ENCODE measurements around the gene PRDM16. TPM values are rescaled to one million over a fixed set of nuclear protein-coding genes. Genes with fewer than 3 reads are reported as not detected.

The PRDM16 gene
- total RNA-seq, 4 donors from 2014 or later = 15.7 to 54.3 (median 27.6) TPM

DNA sequence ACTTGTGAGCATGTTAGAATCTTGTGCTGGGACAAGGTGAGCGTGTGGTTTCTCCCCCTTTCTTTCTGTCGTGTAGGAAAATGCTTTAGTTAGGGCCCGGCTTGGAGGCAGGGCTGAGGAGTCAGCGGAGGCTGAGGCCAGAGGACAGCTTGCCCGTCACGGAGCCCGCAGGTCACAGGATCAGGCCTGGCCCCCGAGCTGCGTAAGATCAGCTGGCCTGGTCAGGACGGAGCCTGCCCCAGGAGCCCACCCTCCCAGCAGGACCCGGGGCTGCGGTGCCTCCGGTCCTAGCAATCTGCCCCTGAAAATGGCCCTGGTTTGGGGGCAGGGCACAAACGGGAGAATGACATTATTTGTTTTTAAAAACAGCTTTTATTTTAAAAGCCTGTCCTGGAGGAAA lies 52.0 kb downstream of the PRDM16 start:
- TF ChIP-seq POLR2A (IDR thresholded peaks at IDR 0.05) = no peak
- TF ChIP-seq, protein P1, sequence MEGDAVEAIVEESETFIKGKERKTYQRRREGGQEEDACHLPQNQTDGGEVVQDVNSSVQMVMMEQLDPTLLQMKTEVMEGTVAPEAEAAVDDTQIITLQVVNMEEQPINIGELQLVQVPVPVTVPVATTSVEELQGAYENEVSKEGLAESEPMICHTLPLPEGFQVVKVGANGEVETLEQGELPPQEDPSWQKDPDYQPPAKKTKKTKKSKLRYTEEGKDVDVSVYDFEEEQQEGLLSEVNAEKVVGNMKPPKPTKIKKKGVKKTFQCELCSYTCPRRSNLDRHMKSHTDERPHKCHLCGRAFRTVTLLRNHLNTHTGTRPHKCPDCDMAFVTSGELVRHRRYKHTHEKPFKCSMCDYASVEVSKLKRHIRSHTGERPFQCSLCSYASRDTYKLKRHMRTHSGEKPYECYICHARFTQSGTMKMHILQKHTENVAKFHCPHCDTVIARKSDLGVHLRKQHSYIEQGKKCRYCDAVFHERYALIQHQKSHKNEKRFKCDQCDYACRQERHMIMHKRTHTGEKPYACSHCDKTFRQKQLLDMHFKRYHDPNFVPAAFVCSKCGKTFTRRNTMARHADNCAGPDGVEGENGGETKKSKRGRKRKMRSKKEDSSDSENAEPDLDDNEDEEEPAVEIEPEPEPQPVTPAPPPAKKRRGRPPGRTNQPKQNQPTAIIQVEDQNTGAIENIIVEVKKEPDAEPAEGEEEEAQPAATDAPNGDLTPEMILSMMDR (IDR thresholded peaks at IDR 0.05) = no peak
- H3K27ac ChIP-seq = no peak overlapping the region
- no peak overlapping the region for H3K4me3 ChIP-seq (replicated peaks in 1 of 3)
- no peaks in the 10 kb centered on the region for H3K27me3 ChIP-seq
- H3K9me3 ChIP-seq = no peaks in the 10 kb centered on the region
- intact Hi-C loops (cut with DNase I) = no loop called here
- H3K4me1 ChIP-seq = peaks cover 31 to 35% of the 10 kb centered on the region in 2 donors
- DNase-seq = no peak
- no peaks in the 10 kb centered on the region for H3K36me3 ChIP-seq
- WGBS, 2 donors = 86 to 92% methylated on average over 14 of the region's 14 CpGs

DNA sequence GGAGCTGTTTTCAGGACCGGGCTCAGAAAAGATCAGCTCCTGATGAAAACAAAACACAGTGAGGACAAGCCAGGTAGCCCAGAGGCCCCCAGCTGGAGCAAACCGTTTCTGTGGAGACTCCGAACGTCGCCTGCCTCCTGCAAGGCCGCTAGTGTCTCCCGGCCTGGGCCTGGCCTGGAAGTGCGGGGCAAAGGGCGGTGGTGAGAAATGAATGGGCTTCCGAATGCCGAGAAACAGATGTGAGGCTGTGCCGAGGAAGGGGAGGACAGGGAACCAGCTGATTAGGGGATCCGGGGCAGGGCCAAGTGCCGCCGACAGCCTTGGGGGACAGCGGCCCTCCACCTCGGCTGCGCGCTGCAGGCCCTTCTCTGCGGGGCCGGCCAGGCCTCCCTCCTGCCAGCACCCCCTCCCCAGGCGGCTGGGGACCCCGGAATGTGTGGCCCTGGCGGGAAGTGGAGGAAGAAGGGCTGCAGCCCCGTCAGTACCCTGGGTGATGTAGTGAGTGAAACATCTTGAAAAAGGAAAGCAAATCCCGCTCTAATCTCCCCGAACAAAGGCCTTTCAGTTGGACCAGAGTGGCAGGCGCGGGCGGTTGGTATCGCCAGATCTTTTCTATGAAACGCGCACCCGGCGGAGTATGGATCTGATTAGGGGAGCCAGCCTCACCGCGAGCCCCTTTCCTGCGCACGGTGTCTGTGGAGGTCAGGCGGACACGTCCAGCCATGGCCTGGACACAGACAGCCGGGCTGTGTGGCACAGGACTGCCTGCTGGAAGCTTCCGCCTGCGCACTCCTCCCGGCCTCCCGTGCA lies 52.6 kb downstream of the PRDM16 start:
- no peaks in the 10 kb centered on the region for H3K27me3 ChIP-seq
- intact Hi-C loops (cut with DNase I) = no loop called here
- WGBS, 2 donors = 75 to 92% methylated on average over 46 of the region's 46 CpGs
- no peaks in the 10 kb centered on the region for H3K36me3 ChIP-seq
- peaks cover 38 to 41% of the 10 kb centered on the region in 2 donors for H3K4me1 ChIP-seq
- H3K9me3 ChIP-seq = no peaks in the 10 kb centered on the region
- no peak for DNase-seq
- TF ChIP-seq POLR2A (IDR thresholded peaks at IDR 0.05) = no peak
- H3K4me3 ChIP-seq (replicated peaks in 1 of 3) = no peak overlapping the region
- no peak overlapping the region for H3K27ac ChIP-seq

DNA sequence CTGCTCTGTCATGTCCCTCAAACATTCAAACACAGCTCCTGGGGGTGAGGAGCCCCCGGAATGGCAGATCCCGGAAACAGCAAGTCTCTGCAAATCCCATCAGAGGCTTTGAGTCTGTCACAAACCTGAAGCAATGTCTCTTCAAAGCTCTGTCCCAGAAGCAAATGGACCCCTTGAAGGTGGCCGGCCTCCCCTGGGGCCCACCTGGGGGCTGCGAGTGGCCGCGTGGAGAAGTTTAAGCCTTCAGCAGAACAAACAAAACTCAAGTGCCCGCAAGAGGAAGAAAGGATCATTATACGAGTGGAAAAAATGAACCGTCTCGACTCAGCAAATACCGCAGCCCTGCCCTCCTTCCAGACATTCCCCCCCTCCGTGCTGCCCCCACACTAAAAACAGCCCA lies 53.3 kb downstream of the PRDM16 start:
- Histone ChIP-seq H3K27ac (no peak overlapping the region), H3K4me3 (replicated peaks in 1 of 3) (no peak overlapping the region), H3K27me3 (no peaks in the 10 kb centered on the region), H3K9me3 (no peaks in the 10 kb centered on the region), H3K4me1 (peaks cover 45 to 48% of the 10 kb centered on the region in 2 donors), H3K36me3 (no peaks in the 10 kb centered on the region)
- DNase-seq = no peak
- no peak for TF ChIP-seq POLR2A (IDR thresholded peaks at IDR 0.05)
- intact Hi-C loops (cut with DNase I) = no loop called here
- 48 to 56% methylated on average over 12 of the region's 12 CpGs for WGBS, 2 donors

DNA sequence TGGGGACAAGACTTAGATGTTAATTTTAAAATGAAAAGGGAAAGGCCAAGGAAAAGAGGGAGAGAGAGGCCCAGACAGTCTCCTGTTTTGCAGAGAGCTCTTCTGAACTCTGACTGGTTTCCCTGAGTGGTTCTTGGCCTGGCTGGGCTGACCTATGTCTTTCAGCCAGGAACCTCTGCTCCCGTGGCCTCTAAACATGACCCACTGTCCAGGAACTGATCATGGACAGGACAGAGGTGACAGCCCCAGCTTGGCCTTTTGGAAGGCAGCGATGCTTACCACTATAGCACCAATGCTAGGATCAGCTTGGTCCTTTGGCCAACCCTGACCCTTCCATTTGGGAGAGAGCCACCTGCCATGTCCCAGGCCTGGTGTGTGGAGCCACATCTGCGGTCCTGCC lies 55.2 kb downstream of the PRDM16 start:
- Histone ChIP-seq H3K4me1 (peaks cover 62 to 67% of the 10 kb centered on the region in 2 donors), H3K36me3 (no peaks in the 10 kb centered on the region), H3K27me3 (no peaks in the 10 kb centered on the region), H3K9me3 (no peaks in the 10 kb centered on the region), H3K4me3 (replicated peaks in 1 of 3) (no peak overlapping the region), H3K27ac (peak overlapping the region in 1 of 3 donors; percentile 40)
- TF ChIP-seq, protein P1 (IDR thresholded peaks at IDR 0.05) = no peak
- no peak for TF ChIP-seq POLR2A (IDR thresholded peaks at IDR 0.05)
- WGBS, 2 donors = 79 to 86% methylated on average over 2 to 3 of the region's 3 CpGs
- intact Hi-C loops (cut with DNase I) = no loop called here
- no peak for DNase-seq

DNA sequence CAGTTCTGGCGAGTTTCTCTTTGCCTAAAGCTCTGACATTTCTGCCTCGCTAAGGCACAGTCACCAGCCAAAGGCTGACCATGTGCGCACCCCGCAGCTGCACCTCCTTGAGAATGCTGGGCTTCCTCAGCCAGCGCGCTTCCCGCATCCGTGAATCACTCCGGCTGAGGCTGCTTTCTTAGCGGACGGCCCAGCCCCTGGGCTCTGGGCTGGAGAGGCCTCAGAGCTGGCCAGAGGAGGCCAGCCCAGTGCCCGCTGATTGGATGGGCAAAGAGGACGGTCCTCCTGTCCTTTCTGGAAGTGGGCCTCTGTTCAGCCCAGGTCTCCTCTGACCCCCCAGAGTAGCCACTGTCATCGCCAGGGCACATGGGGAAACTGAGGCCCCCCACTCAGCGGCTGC lies 56.1 kb downstream of the PRDM16 start:
- H3K27me3 ChIP-seq = no peaks in the 10 kb centered on the region
- H3K36me3 ChIP-seq = no peaks in the 10 kb centered on the region
- no peak overlapping the region for H3K4me3 ChIP-seq (replicated peaks in 1 of 3)
- TF ChIP-seq, protein P1 (IDR thresholded peaks at IDR 0.05) = no peak
- TF ChIP-seq POLR2A (IDR thresholded peaks at IDR 0.05) = no peak
- H3K9me3 ChIP-seq = no peaks in the 10 kb centered on the region
- peaks cover 62 to 74% of the 10 kb centered on the region in 2 donors for H3K4me1 ChIP-seq
- intact Hi-C loops (cut with DNase I) = no loop called here
- peak in 1 of 2 donors; percentile 29 for DNase-seq
- peak overlapping the region in 2 of 3 donors; percentile 22 to 65 for H3K27ac ChIP-seq
- WGBS, 2 donors = 69 to 91% methylated on average over 6 to 11 of the region's 15 CpGs

Data from thyroid gland (tissue), 4 donors.